ENCODE results near the gene KDM3A. TPM values are rescaled to one million over a fixed set of nuclear protein-coding genes. Genes with fewer than 3 reads are reported as not detected.

Gene KDM3A
- polyA plus RNA-seq, 1 of the 3 experiments (the other 2 are of a cell fraction), result 13.7 TPM

GRCh38 chr2:86487062-86487461 lies 45.9 kb downstream of the KDM3A start:
- H4K20me1 ChIP-seq (ENCODE audit: insufficient read depth), result no peaks in the 10 kb centered on the region

GRCh38 chr2:86488561-86489250 lies 47.5 kb downstream of the KDM3A start:
- POLR2A ChIA-PET, result no interaction called here
- no peak overlapping the region for H3K9ac ChIP-seq
- 83% methylated on average over 5 of the region's 7 CpGs for WGBS (ENCODE audit: low lambda C conversion rate)
- TF ChIP-seq CTCF (IDR thresholded peaks at IDR 0.05) (no peak), MEF2A (IDR thresholded peaks at IDR 0.05; ENCODE audit: borderline replicate concordance, low read depth) (no peak), TAF1 (IDR thresholded peaks at IDR 0.05; ENCODE audit: borderline replicate concordance, low read depth, low read length) (no peak), IRF3 (IDR thresholded peaks at IDR 0.05; ENCODE audit: low read depth, low read length) (no peak), FOXM1 (IDR thresholded peaks at IDR 0.05; ENCODE audit: low read depth) (no peak), NRF1 (IDR thresholded peaks at IDR 0.05; ENCODE audit: low read depth, low read length) (no peak), CHD2 (IDR thresholded peaks at IDR 0.05; ENCODE audit: low read length, partially characterized antibody) (no peak), EP300 (IDR thresholded peaks at IDR 0.05; ENCODE audit: borderline replicate concordance in 1 of 2, low read depth in 1 of 2, low read length in 1 of 2) (no peak), FOSL2 (IDR thresholded peaks at IDR 0.05; ENCODE audit: borderline replicate concordance, low read depth) (no peak), NFIC (IDR thresholded peaks at IDR 0.05; ENCODE audit: borderline replicate concordance) (no peak), GABPA (IDR thresholded peaks at IDR 0.05; ENCODE audit: low read depth) (no peak), TCF12 (IDR thresholded peaks at IDR 0.05) (no peak), JUND (IDR thresholded peaks at IDR 0.05) (no peak), USF2 (IDR thresholded peaks at IDR 0.05; ENCODE audit: borderline replicate concordance, low read depth, low read length) (no peak), SMC3 (IDR thresholded peaks at IDR 0.05; ENCODE audit: low read depth, low read length) (no peak), YY1 (IDR thresholded peaks at IDR 0.05; ENCODE audit: low read depth) (no peak), RCOR1 (IDR thresholded peaks at IDR 0.05; ENCODE audit: low read length) (no peak), FOXJ3 (CRISPR knock-in tag; IDR thresholded peaks at IDR 0.05) (no peak)

More at GRCh38 chr2:86487062-86487461, 45.9 kb downstream of the KDM3A start:
- ChIA-PET POLR2A (no interaction called here), CTCF (no interaction called here)
- no peak overlapping the region for H2AFZ ChIP-seq (ENCODE audit: low read depth)
- no peaks in the 10 kb centered on the region for H3K9me3 ChIP-seq
- no peaks in the 10 kb centered on the region for H3K9me2 ChIP-seq
- 98% methylated on average over 2 of the region's 2 CpGs for WGBS (ENCODE audit: low lambda C conversion rate)
- H3K79me2 ChIP-seq (ENCODE audit: insufficient read depth), result no peaks in the 10 kb centered on the region
- no peaks in the 10 kb centered on the region for H3K27me3 ChIP-seq (ENCODE audit: insufficient read depth)
- TF ChIP-seq RAD21 (IDR thresholded peaks at IDR 0.05; ENCODE audit: low read length) (0 out of 2 replicates have a peak, but pooled peaks have one; percentile 7), NRF1 (IDR thresholded peaks at IDR 0.05; ENCODE audit: low read depth, low read length) (no peak), SIN3A (IDR thresholded peaks at IDR 0.05; ENCODE audit: borderline replicate concordance, low read depth, low read length) (no peak), ZBTB33 (IDR thresholded peaks at IDR 0.05; ENCODE audit: borderline replicate concordance, low read depth) (no peak)
- no peak for DNase-seq
- H3F3A ChIP-seq (replicated peaks; ENCODE audit: insufficient read depth), result peaks cover 10% of the 10 kb centered on the region
- H3K27ac ChIP-seq (ENCODE audit: low read depth in 2 of 2, low read length in 1 of 2), result no peak overlapping the region
- H3K4me3 ChIP-seq (ENCODE audit: low read depth in 2 of 2, low read length in 1 of 2), result no peak overlapping the region
- H3K36me3 ChIP-seq (replicated peaks in 1 of 2; ENCODE audit: control insufficient read depth in 1 of 2, insufficient read depth in 2 of 2, low read length in 1 of 2), result peaks cover 85 to 99% of the 10 kb centered on the region in 2 experiments
- H3K4me2 ChIP-seq, result no peak overlapping the region
- no peak overlapping the region for H3K9ac ChIP-seq
- no peaks in the 10 kb centered on the region for H3K4me1 ChIP-seq (ENCODE audit: control insufficient read depth in 1 of 2, insufficient read depth in 2 of 2, low read depth in 1 of 2, low read length in 1 of 2)

More at GRCh38 chr2:86488561-86489250, 47.5 kb downstream of the KDM3A start:
- Histone ChIP-seq H3K4me1 (ENCODE audit: control insufficient read depth in 1 of 2, insufficient read depth in 2 of 2, low read depth in 1 of 2, low read length in 1 of 2) (no peaks in the 10 kb centered on the region), H3K4me2 (no peak overlapping the region), H3K79me2 (ENCODE audit: insufficient read depth) (no peaks in the 10 kb centered on the region), H3K27ac (ENCODE audit: low read depth in 2 of 2, low read length in 1 of 2) (no peak overlapping the region), H3K27me3 (ENCODE audit: insufficient read depth) (no peaks in the 10 kb centered on the region), H3K9me3 (no peaks in the 10 kb centered on the region), H4K20me1 (ENCODE audit: insufficient read depth) (no peaks in the 10 kb centered on the region), H3K9me2 (no peaks in the 10 kb centered on the region), H3K4me3 (ENCODE audit: low read depth in 2 of 2, low read length in 1 of 2) (no peak overlapping the region), H3K36me3 (replicated peaks in 1 of 2; ENCODE audit: control insufficient read depth in 1 of 2, insufficient read depth in 2 of 2, low read length in 1 of 2) (peaks cover 85 to 100% of the 10 kb centered on the region in 2 experiments), H3F3A (replicated peaks; ENCODE audit: insufficient read depth) (peaks cover 10% of the 10 kb centered on the region), H2AFZ (ENCODE audit: low read depth) (no peak overlapping the region)
- no peak for DNase-seq
- CTCF ChIA-PET, result interaction anchor here (0.9 to 1.3 kb wide), 2 partner anchors 9 to 21 kb away, joined by 3 to 5 read pairs; no protein-coding TSS in a partner anchor
